GM12892 (cell line): ENCODE data around the gene KPNA4.

Source experiments
- POLR2A ChIP-seq: IDR thresholded peaks from 2 replicates; pipeline ENCODE4 v1.6.1; 2011; ENCODE audit warnings: low read depth, low read length, control low read depth
- POLR2AphosphoS5 ChIP-seq: IDR thresholded peaks from 2 replicates; pipeline ENCODE4 v1.6.1; 2011; ENCODE audit warnings: low read depth, low read length, control low read depth

DNA sequence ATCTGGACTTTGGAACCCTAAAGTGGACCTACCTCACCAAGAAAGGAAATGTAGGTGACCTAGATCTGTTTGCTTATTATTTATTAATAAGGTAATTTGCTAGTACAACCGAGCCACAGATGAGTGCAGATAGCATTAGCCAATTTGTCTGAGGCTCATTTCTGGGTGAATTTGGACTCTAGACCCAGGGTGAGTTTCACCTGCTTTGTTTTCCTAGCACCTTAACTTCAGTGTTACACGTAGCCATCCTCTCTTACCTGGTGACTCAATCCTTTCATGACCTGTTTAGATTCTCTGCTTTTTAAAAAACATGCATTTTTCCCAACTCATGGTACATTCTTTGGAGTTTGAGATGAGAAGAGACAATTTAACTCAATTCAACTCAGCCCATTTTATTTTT, 33.5 kb upstream of the KPNA4 start:
- no peak for TF ChIP-seq POLR2A
- no peak for TF ChIP-seq POLR2AphosphoS5
